Measurements from ENCODE around the gene OBSCN. TPM values are rescaled to one million over a fixed set of nuclear protein-coding genes. Genes with fewer than 3 reads are reported as not detected.

OBSCN gene
- total RNA-seq, 1 experiment from 2014 or later, result 0.87 TPM

DNA sequence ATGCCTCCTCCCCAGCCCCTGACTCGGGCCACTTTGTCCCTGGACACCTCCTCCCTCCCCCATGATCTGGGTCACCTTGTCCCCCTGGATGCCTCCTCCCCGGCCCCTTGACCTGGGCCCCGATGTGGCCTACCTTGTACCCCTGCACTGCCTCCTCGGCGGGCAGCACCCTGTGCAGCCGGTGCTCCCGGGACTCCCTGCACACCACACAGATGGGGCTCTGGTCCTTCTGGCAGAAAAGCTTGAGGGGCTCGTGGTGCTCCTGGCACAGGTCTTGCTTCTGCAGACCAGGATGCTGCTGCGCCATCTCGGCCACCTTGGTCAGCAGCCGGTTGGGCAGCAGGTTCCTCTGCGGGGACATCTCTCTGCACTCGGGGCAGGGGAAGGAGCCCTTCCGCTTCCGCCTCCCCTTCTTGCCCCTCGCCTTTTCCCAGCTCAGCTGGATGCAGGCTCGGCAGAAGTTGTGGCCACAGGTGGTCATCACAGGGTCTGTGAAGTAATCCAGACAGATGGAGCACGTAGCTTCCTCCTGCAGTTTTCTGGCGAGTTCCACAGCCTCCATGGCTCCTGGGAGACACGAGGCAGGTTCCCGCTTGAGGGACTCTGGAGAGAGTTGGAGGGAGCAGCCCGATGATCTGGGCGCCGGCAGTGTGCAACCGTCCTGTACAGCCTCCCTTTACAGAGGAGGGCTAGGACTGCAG, 206.8 kb downstream of the OBSCN start:
- peaks cover 17% of the 10 kb centered on the region for H3K27me3 ChIP-seq (replicated peaks)
- no peaks in the 10 kb centered on the region for H3K36me3 ChIP-seq
- H3K9me3 ChIP-seq (replicated peaks), result no peaks in the 10 kb centered on the region
- H3K27ac ChIP-seq, result no peak overlapping the region
- no peak overlapping the region for H3K4me3 ChIP-seq
- H3K4me1 ChIP-seq (replicated peaks), result no peaks in the 10 kb centered on the region
- no peak for DNase-seq (ENCODE audit: low read depth in 1 of 2, low spot score in 2 of 2)

DNA sequence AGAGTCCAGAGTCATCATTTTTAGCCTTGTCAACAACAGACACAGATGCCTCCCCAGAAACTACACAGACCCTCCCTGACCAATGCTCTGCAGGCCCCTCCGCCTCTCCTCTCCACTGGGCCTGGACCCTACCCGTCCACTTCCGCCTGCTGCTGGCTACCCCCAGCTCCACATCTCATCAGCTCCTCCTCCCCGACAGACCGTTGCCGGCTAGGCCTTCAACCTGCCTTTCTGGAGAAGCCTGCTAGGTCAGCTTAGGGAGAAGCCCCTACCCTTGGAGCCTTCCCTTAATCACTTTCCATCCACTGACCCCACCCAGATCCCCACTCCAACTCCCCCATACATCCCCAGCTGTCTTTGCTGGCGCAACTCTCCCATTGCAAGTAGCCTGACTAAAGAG, 207.4 kb downstream of the OBSCN start:
- Histone ChIP-seq H3K36me3 (no peaks in the 10 kb centered on the region), H3K27ac (no peak overlapping the region), H3K4me3 (no peak overlapping the region), H3K4me1 (replicated peaks) (no peaks in the 10 kb centered on the region), H3K27me3 (replicated peaks) (peaks cover 17% of the 10 kb centered on the region), H3K9me3 (replicated peaks) (no peaks in the 10 kb centered on the region)
- no peak for DNase-seq (ENCODE audit: low read depth in 1 of 2, low spot score in 2 of 2)

- Histone ChIP-seq H3K4me3 (no peak overlapping the region), H3K27me3 (replicated peaks) (peaks cover 17% of the 10 kb centered on the region), H3K36me3 (no peaks in the 10 kb centered on the region), H3K9me3 (replicated peaks) (no peaks in the 10 kb centered on the region), H3K4me1 (replicated peaks) (no peaks in the 10 kb centered on the region), H3K27ac (no peak overlapping the region)
- DNase-seq (ENCODE audit: low read depth in 1 of 2, low spot score in 2 of 2), result no peak
Measured at GRCh38 chr1:228415853-228416216, 208.0 kb downstream of the OBSCN start.

DNA sequence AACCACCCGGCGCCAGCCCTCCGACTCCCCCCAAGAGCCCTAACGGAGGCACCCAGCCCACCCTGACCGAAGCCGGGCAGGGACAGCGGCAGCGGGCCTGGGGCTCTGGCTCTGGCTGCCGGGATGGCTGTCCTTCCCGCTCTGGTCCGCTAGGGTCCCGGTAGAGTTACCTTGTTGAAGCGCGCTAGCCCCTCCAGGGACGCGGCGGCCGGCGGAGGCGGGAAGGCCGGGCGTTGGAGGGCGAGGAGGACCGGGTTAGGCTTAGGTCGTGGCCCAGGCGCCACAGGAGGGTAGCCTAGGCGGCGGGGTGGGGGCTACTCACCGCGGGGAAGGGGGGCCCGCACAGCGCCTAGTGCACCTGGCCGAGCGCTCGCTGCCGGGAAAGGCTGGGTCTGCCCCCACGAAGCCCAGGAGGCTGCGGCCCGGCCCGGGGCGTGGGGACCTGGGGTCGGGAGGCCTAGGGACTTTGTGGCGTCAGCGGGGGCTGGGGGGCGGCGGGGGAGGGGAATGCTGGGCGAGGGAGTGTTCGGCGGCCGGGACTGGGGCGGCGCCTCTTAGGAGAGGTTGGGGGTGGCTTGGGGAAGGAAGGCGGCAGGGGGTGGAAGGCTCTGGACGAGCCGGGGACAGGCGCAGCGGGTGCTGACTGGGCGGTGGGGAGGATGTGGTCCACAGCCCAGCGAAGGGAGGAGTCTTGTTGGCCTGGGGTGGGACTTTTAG, 208.5 kb downstream of the OBSCN start, which contains the start of gene TRIM17:
TSS of gene TRIM17 (minus strand) at position 645 of the 717 bp plus-strand sequence. CDS start 1,789 bp downstream, outside the sequence.
- H3K4me3 ChIP-seq, result no peak within 1 kb of the TSS
- no peaks in the 10 kb centered on the region for H3K9me3 ChIP-seq (replicated peaks)
- H3K27me3 ChIP-seq (replicated peaks), result peaks cover 17% of the 10 kb centered on the region
- no peaks in the 10 kb centered on the region for H3K4me1 ChIP-seq (replicated peaks)
- DNase-seq (ENCODE audit: low read depth in 1 of 2, low spot score in 2 of 2), result no peak
- H3K36me3 ChIP-seq, result no peaks in the 10 kb centered on the region
- no peak within 1 kb of the TSS for H3K27ac ChIP-seq

DNA sequence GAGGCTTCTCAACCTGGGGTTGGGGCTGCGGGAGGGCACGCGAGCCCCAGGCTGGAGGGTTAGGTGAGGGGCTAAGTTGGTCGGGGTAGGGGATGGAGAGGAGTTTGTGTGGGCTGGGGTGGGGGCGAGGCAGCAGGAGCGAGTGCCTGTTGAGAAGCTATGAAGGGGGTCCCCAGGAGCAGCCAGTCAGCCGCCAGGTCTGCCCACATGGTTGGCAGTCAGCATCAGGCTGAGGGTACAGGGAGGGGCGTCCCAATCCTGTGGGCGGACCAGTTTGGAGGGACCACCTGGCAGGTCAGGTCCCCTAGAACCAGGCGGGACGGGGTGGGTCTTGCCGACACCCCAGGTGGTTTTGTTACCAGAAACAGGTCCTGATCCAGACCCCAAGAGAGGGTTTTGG, 209.2 kb downstream of the OBSCN start:
- peaks cover 17% of the 10 kb centered on the region for H3K27me3 ChIP-seq (replicated peaks)
- no peak for DNase-seq (ENCODE audit: low read depth in 1 of 2, low spot score in 2 of 2)
- H3K4me1 ChIP-seq (replicated peaks), result no peaks in the 10 kb centered on the region
- no peaks in the 10 kb centered on the region for H3K9me3 ChIP-seq (replicated peaks)
- no peak overlapping the region for H3K27ac ChIP-seq
- no peak overlapping the region for H3K4me3 ChIP-seq
- H3K36me3 ChIP-seq, result no peaks in the 10 kb centered on the region

GRCh38 chr1:228417483-228418203, 209.8 kb downstream of the OBSCN start:
- Histone ChIP-seq H3K27me3 (replicated peaks) (peaks cover 17% of the 10 kb centered on the region), H3K4me3 (no peak overlapping the region), H3K36me3 (no peaks in the 10 kb centered on the region), H3K27ac (no peak overlapping the region), H3K9me3 (replicated peaks) (no peaks in the 10 kb centered on the region), H3K4me1 (replicated peaks) (no peaks in the 10 kb centered on the region)
- no peak for DNase-seq (ENCODE audit: low read depth in 1 of 2, low spot score in 2 of 2)

DNA sequence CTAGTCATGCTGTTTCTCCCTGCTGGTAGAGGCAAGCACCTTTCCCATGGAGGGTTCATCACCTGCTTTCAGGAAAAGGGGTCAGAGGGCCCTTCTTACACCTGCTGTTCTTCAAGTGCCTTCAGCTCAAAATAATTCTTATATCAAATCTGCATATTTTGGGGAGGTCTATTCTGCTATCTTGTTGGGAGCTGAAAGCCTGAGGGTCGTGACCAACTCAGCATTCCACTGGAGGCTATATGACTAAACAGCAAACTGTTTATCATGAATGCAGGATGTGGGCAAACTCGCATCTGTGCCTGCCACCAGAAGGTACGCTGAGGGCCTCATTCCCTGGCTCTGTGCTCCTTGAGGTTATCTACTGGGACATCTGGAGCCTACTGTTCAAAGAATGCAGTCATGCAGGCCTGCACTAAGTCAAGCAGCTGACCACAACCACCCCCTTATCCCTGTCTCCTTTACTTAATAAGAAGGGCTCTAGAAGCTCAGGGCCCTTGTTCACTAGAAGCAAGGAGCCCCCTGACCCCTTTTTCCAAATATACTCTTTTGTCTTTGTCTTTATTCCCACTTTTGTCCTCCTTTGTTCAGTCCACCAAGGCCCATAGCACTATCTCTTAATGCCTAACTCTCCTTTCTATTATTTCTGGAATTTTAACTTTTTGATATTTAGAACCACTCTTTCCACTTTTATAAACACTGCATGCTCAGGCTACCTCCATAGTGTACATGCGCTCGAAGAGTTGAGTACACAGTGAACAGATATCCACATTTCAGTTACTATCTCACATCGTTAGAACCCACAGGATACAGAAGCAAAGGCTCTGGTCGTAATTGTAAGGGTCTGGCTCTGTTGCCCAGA, 213.4 kb downstream of the OBSCN start:
- Histone ChIP-seq H3K4me1 (replicated peaks) (no peaks in the 10 kb centered on the region), H3K27me3 (replicated peaks) (peaks cover 9% of the 10 kb centered on the region), H3K9me3 (replicated peaks) (no peaks in the 10 kb centered on the region), H3K27ac (no peak overlapping the region), H3K36me3 (no peaks in the 10 kb centered on the region), H3K4me3 (no peak overlapping the region)
- DNase-seq (ENCODE audit: low read depth in 1 of 2, low spot score in 2 of 2), result no peak

DNA sequence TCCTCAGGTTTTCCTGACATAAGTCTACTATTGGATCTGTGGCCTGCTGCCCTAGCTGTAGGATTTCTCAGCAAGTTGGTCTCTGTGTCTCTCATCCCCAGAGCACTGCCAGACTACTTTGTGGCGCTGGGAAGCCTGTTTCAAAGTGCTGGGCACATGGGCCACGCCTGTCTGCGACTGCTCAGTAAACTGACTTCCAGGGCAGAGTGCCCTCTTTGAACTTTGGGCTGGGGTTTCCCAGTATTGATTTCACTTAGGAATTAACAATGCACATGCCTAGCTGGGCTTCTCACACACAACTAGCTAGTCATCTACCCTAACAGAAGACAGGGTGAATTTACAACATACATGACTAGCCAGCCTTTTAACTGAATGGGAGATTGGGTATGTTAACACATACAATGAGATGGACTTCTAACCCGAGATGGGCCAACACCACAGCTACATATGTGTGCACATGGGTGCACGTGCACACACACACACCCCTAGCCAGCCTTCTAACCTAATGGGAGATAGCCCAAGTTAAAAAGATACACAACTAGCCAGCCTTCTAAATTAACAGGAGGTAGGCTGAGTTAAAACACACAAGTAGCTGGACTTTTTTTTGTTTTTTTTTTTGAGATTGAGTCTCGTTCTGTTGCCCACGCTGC, 215.7 kb downstream of the OBSCN start:
- no peak overlapping the region for H3K27ac ChIP-seq
- no peak overlapping the region for H3K4me3 ChIP-seq
- no peaks in the 10 kb centered on the region for H3K36me3 ChIP-seq
- H3K27me3 ChIP-seq (replicated peaks), result no peaks in the 10 kb centered on the region
- no peak for DNase-seq (ENCODE audit: low read depth in 1 of 2, low spot score in 2 of 2)
- no peaks in the 10 kb centered on the region for H3K9me3 ChIP-seq (replicated peaks)
- H3K4me1 ChIP-seq (replicated peaks), result no peaks in the 10 kb centered on the region

GRCh38 chr1:228424685-228425660, 217.1 kb downstream of the OBSCN start:
- H3K9me3 ChIP-seq (replicated peaks), result no peaks in the 10 kb centered on the region
- no peak overlapping the region for H3K27ac ChIP-seq
- no peaks in the 10 kb centered on the region for H3K27me3 ChIP-seq (replicated peaks)
- no peak overlapping the region for H3K4me3 ChIP-seq
- no peaks in the 10 kb centered on the region for H3K4me1 ChIP-seq (replicated peaks)
- DNase-seq (ENCODE audit: low read depth in 1 of 2, low spot score in 2 of 2), result no peak
- no peaks in the 10 kb centered on the region for H3K36me3 ChIP-seq

- Histone ChIP-seq H3K4me1 (replicated peaks) (no peaks in the 10 kb centered on the region), H3K27ac (no peak overlapping the region), H3K27me3 (replicated peaks) (no peaks in the 10 kb centered on the region), H3K9me3 (replicated peaks) (no peaks in the 10 kb centered on the region), H3K36me3 (no peaks in the 10 kb centered on the region), H3K4me3 (no peak overlapping the region)
- no peak for DNase-seq (ENCODE audit: low read depth in 1 of 2, low spot score in 2 of 2)
Measured at GRCh38 chr1:228426518-228427175, 218.8 kb downstream of the OBSCN start.

DNA sequence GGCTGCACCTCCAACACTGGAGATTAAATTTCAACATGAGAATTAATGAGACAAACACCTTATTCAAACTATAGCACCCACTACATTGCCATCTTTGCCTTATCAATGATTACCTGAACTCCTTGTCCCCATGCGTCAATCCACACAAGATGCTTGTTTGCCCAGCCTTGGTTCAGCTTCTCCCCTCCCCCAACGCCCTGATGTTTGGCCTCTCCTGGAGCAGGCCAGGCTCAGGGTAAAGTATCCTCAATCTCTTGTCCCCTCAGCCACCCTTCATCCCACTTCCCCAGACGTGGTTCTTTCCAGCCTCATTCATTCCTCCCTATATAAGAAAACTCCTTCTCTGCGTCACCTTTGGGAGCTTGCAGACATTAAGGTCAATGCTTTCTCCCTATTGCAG, 220.6 kb downstream of the OBSCN start:
- no peaks in the 10 kb centered on the region for H3K27me3 ChIP-seq (replicated peaks)
- H3K36me3 ChIP-seq, result no peaks in the 10 kb centered on the region
- no peak for DNase-seq (ENCODE audit: low read depth in 1 of 2, low spot score in 2 of 2)
- no peak overlapping the region for H3K27ac ChIP-seq
- H3K4me1 ChIP-seq (replicated peaks), result no peaks in the 10 kb centered on the region
- no peaks in the 10 kb centered on the region for H3K9me3 ChIP-seq (replicated peaks)
- H3K4me3 ChIP-seq, result no peak overlapping the region

All from SJSA1 (cell line).